ENCODE measurements around the gene PI4K2B.

GRCh38 chr4:25283948-25284347, 50.1 kb downstream of the PI4K2B start:
- TF ChIP-seq REST (IDR thresholded peaks at IDR 0.05): no peak
- no peak for TF ChIP-seq CTCF (IDR thresholded peaks at IDR 0.05; ENCODE audit: low read depth, low read length, missing input control)
- no peak for TF ChIP-seq JUND (IDR thresholded peaks at IDR 0.05)
- no peak for TF ChIP-seq HNF4G (IDR thresholded peaks at IDR 0.05)
- no peak for TF ChIP-seq GABPA (IDR thresholded peaks at IDR 0.05 in 1 of 2, conservative IDR thresholded peaks at IDR 0.05 in 1 of 2)

Data from liver (tissue), 3 donors.